ENCODE measurements around the gene CST8.

Gene CST8

DNA sequence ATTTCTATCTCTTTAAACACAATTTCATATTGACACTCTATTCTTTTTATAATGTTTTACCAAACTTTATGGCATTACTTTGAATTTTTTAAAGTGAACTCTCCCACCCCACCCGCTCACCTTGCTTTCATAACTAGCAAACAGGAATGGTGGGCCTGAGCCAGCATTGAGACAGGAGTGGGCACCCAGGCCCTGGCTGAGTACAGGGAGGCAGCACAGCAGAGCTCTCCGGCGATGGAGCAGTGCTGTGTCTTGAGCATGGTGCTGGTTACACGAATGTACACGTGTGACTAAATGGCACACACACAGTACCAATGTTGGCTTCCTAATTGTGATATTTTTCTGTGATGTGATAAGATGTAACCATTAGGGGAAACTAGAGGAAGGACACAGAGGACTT lies 42.8 kb upstream of the CST8 start:
- POLR2A ChIA-PET: no interaction called here
- H3K36me3 ChIP-seq (ENCODE audit: control insufficient read depth in 2 of 2, insufficient read depth in 1 of 2, low read length in 2 of 2): no peaks in the 10 kb centered on the region
- H3K9me3 ChIP-seq (ENCODE audit: control insufficient read depth, insufficient read depth, low read depth, low read length): no peaks in the 10 kb centered on the region
- CTCF ChIA-PET: interaction anchor here (1.4 to 2.5 kb wide), 3 partner anchors 20 to 161 kb away, joined by 4 to 13 read pairs (median 7); no protein-coding TSS in a partner anchor
- no peak overlapping the region for H3K4me3 ChIP-seq (ENCODE audit: low read depth, low read length)
- TF ChIP-seq ZNF514 (tag by site-specific recombination; IDR thresholded peaks at IDR 0.05) (no peak), KLF8 (tag by site-specific recombination; IDR thresholded peaks at IDR 0.05) (no peak), ZNF184 (tag by site-specific recombination; IDR thresholded peaks at IDR 0.05) (no peak), ZIC2 (tag by site-specific recombination; IDR thresholded peaks at IDR 0.05) (no peak), ZNF747 (tag by site-specific recombination; IDR thresholded peaks at IDR 0.05) (no peak)
- H3K27ac ChIP-seq (ENCODE audit: extremely low read depth, low read depth, low read length): no peak overlapping the region
- no peaks in the 10 kb centered on the region for H3K4me1 ChIP-seq (ENCODE audit: control insufficient read depth, insufficient read depth, low read length)

GRCh38 chr20:23449421-23449820 lies 41.5 kb upstream of the CST8 start:
- POLR2A ChIA-PET: no interaction called here
- Histone ChIP-seq H3K36me3 (ENCODE audit: control insufficient read depth in 2 of 2, insufficient read depth in 1 of 2, low read length in 2 of 2) (no peaks in the 10 kb centered on the region), H3K9me3 (ENCODE audit: control insufficient read depth, insufficient read depth, low read depth, low read length) (no peaks in the 10 kb centered on the region), H3K4me3 (ENCODE audit: low read depth, low read length) (no peak overlapping the region), H3K4me1 (ENCODE audit: control insufficient read depth, insufficient read depth, low read length) (no peaks in the 10 kb centered on the region), H3K27ac (ENCODE audit: extremely low read depth, low read depth, low read length) (no peak overlapping the region)
- no peak for TF ChIP-seq ZNF747 (tag by site-specific recombination; IDR thresholded peaks at IDR 0.05)
- CTCF ChIA-PET: interaction anchor here (1.0 to 1.1 kb wide), 2 partner anchors 8 to 157 kb away, joined by 3 to 4 read pairs; no protein-coding TSS in a partner anchor

DNA sequence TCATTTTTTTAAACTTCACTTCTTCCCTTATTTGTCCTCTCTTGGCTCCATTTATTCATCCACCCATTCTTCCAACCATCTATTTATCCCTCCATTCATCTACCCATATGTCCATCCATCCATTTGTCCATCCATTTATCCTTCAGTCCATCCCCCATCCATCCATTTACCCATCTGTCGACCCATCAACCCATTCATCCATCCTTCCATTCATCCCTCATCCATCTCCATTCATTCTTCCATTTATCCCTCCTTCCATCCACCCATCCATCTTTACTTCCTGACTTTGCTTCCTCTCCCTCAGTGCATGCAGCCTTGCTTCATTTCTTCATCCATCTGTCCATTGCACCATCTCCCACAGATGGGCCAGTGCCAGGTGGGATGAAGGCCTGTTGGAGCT lies 40.0 kb upstream of the CST8 start:
- TF ChIP-seq ZNF133 (tag by site-specific recombination; IDR thresholded peaks at IDR 0.05) (no peak), ZBTB8A (tag by site-specific recombination; IDR thresholded peaks at IDR 0.05) (no peak), ZNF785 (tag by site-specific recombination; IDR thresholded peaks at IDR 0.05) (no peak), ZNF394 (tag by site-specific recombination; IDR thresholded peaks at IDR 0.05; ENCODE audit: borderline replicate concordance) (no peak), ZNF366 (tag by site-specific recombination; conservative IDR thresholded peaks at IDR 0.05) (peak; percentile 82)
- ChIA-PET CTCF (interaction anchor here (1.0 kb wide), 1 partner anchor 9 kb away, joined by 5 read pairs; no protein-coding TSS in a partner anchor), POLR2A (no interaction called here)
- no peaks in the 10 kb centered on the region for H3K36me3 ChIP-seq (ENCODE audit: control insufficient read depth in 2 of 2, insufficient read depth in 1 of 2, low read length in 2 of 2)
- H3K27ac ChIP-seq (ENCODE audit: extremely low read depth, low read depth, low read length): no peak overlapping the region
- no peak overlapping the region for H3K4me3 ChIP-seq (ENCODE audit: low read depth, low read length)
- H3K4me1 ChIP-seq (ENCODE audit: control insufficient read depth, insufficient read depth, low read length): no peaks in the 10 kb centered on the region
- H3K9me3 ChIP-seq (ENCODE audit: control insufficient read depth, insufficient read depth, low read depth, low read length): no peaks in the 10 kb centered on the region

DNA sequence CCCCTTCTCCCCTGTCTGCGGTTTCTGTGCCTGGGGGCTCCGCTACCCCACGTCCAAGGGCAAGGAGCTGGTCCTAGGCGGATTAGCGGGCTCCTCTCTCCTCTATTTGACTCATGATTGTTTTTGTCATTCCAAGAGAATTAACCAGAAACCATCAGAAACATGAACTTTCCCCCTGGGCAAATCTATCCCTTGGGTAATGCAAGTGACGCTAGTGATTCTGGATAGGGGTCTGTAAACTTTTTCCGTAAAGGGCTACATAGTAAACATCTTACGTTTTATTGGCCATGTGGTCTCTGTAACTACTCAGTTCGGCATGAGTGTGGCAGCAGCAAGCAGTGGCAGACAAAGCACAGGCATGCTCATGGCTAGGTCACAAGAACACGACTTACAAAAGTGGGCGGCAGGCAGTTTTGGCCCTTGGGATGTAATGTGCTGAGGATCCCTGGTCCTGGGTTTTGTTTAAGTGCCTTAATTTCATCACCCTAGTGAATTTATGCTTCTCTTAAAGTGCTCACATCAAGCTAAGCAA lies 38.9 kb upstream of the CST8 start:
- Histone ChIP-seq H3K9me3 (ENCODE audit: control insufficient read depth, insufficient read depth, low read depth, low read length) (no peaks in the 10 kb centered on the region), H3K36me3 (ENCODE audit: control insufficient read depth in 2 of 2, insufficient read depth in 1 of 2, low read length in 2 of 2) (no peaks in the 10 kb centered on the region), H3K27ac (ENCODE audit: extremely low read depth, low read depth, low read length) (no peak overlapping the region), H3K4me3 (ENCODE audit: low read depth, low read length) (no peak overlapping the region), H3K4me1 (ENCODE audit: control insufficient read depth, insufficient read depth, low read length) (no peaks in the 10 kb centered on the region)
- ChIA-PET CTCF (interaction anchor here (0.8 to 1.0 kb wide), 2 partner anchors 10 to 154 kb away, joined by 4 to 5 read pairs; no protein-coding TSS in a partner anchor), POLR2A (no interaction called here)
- TF ChIP-seq SP3 (tag by site-specific recombination; IDR thresholded peaks at IDR 0.05) (no peak), ZFP3 (tag by site-specific recombination; IDR thresholded peaks at IDR 0.05; ENCODE audit: low read depth) (no peak), ZNF664 (tag by site-specific recombination; IDR thresholded peaks at IDR 0.05) (no peak), ZNF426 (tag by site-specific recombination; IDR thresholded peaks at IDR 0.05) (no peak), ZNF624 (tag by site-specific recombination; IDR thresholded peaks at IDR 0.05) (no peak), ZNF354C (tag by site-specific recombination; IDR thresholded peaks at IDR 0.05; ENCODE audit: borderline replicate concordance, low read depth) (no peak), OSR2 (tag by site-specific recombination; IDR thresholded peaks at IDR 0.05) (no peak), ZNF654 (tag by site-specific recombination; IDR thresholded peaks at IDR 0.05; ENCODE audit: low read depth) (no peak), ZSCAN4 (tag by site-specific recombination; IDR thresholded peaks at IDR 0.05) (no peak), ZBTB10 (tag by site-specific recombination; IDR thresholded peaks at IDR 0.05) (no peak), ZNF48 (tag by site-specific recombination; IDR thresholded peaks at IDR 0.05) (no peak), SETDB1 (IDR thresholded peaks at IDR 0.05; ENCODE audit: insufficient read length, low read length) (no peak), HOXA7 (CRISPR knock-in tag; IDR thresholded peaks at IDR 0.05; ENCODE audit: borderline replicate concordance) (no peak), ZNF549 (tag by site-specific recombination; IDR thresholded peaks at IDR 0.05) (no peak)
- TF ChIP-seq, protein P1, sequence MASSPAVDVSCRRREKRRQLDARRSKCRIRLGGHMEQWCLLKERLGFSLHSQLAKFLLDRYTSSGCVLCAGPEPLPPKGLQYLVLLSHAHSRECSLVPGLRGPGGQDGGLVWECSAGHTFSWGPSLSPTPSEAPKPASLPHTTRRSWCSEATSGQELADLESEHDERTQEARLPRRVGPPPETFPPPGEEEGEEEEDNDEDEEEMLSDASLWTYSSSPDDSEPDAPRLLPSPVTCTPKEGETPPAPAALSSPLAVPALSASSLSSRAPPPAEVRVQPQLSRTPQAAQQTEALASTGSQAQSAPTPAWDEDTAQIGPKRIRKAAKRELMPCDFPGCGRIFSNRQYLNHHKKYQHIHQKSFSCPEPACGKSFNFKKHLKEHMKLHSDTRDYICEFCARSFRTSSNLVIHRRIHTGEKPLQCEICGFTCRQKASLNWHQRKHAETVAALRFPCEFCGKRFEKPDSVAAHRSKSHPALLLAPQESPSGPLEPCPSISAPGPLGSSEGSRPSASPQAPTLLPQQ (tag by site-specific recombination; IDR thresholded peaks at IDR 0.05): no peak

Data from HEK293 (cell line).